Stimulated activated CD4-positive, alpha-beta T cell treated with anti-CD3 and anti-CD28 coated beads, Interleukin-4, amount 100 ng/mL, for 24 hours (primary cell): ENCODE measurements around the gene LGI1.
"Not testable (repeated sequence)": the region's sequence is repeated elsewhere in the genome, so short reads cannot be mapped to it uniquely, and the experiment has no call there.

Experiments
- DNase-seq: peaks from one replicate; pipeline ENCODE4 v3.0.0-alpha.2; 2020

LGI1 gene

DNA sequence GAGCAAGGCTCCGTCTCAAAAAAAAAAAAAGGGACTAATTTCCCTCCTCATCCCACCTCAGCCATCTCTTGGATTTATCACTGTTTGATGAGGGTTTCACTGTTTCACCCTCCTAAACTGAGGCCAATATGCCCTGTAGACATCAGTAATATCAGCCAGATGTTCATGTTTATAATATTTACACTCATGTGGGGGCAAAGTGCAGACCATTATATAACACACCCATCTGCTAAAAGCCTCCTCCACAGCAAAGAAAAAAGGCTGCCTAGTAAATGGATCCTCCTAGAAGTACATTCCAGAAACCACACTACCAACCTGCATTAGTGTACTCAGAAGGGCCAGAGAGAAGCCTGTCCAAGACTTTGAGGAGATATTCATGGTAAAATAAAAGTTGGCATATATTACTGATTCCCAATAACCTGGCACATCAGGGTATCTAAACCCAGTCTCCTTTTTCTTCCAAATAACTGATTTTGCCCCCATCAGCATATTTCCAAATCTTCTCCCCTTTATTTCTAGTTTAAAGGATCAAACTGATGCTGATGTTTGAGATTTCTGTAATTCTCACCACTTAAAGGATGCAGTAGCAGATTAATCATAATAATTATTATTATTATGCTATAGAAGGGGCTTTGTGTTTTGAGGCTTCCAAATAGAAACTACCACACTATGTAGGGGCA, 55.1 kb downstream of the LGI1 start:
- DNase-seq = no peak

DNA sequence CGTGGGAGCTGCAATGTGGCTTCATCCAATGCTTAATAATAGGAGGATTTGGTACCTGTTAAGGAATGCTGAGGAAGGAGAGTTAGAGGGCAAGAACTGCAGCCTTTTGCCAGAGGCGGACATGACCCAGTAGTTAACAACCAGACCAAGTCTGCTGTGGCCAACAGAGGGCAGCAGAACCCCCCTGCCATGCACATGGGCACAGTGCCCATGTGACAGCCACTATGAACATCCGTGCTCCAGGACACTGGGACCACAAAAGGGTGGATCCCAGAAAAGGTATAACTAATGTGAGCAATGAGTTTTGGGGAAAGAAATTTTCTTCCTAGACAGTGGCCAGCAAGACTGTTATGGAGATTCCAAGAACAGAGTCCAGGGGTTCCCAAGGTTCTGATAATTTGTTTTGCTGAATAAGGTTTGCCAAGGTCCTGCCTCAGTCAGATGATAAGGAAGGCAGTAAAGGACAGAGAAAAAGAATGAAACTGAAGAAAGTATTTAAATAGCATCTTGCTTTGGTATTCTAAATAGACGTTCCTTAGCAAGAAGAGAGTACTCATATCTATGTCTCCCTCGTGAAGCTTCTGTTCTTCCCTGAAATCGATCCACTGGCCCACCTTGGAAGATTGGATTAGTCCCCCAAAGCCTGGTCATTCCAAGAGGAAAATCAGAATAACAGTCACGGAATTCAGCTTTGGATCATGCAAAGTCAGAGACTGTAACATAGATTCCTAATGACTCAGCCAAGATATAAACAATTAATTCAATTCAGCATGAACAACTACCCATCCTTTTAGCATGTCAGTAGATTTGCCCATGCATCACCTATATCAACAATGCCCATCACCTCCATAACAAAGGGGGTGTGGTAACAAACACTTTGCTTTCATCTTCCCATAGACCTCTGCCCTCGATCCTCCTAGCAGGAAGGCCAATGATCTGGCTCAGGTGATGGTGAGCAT, 56.0 kb downstream of the LGI1 start:
- peak; percentile 45 for DNase-seq

DNA sequence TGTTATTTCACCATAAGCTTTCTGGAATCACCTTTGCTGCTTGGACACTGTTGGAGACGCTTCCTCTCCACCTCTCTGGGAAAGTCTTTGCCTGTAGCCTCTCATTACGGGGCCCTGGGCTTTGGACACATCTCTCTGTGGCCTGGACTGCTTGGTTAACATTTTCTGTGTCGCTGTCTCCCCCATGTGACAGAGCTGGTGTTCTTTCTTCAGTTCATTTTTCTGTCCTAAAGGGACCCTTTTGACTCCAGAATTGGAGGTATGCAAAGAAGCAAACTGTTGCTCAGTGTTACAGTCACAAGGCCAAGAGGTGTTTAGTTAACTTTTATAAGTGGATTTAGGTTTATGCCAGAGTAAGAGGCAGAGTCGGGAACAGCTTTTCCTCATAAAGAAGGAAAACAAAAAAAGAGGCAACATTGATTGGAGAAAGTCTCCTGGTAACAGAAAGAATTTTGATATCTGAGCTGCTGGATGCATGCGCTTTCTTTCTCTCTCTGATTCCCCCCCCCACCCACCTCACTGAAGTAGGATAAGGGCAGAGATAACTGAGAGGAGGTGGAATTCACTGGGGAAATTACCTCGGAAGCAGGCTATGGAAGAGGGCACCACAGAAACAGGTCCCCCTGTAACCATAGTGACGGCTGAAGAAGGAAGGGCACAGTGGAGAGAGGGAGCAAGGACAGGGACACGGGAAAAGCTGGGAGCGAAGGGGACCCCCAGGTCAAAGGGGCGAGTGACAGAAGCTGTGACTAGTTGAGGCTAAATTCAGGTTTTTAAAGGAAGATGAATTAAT, 57.8 kb downstream of the LGI1 start:
- DNase-seq = no peak

DNA sequence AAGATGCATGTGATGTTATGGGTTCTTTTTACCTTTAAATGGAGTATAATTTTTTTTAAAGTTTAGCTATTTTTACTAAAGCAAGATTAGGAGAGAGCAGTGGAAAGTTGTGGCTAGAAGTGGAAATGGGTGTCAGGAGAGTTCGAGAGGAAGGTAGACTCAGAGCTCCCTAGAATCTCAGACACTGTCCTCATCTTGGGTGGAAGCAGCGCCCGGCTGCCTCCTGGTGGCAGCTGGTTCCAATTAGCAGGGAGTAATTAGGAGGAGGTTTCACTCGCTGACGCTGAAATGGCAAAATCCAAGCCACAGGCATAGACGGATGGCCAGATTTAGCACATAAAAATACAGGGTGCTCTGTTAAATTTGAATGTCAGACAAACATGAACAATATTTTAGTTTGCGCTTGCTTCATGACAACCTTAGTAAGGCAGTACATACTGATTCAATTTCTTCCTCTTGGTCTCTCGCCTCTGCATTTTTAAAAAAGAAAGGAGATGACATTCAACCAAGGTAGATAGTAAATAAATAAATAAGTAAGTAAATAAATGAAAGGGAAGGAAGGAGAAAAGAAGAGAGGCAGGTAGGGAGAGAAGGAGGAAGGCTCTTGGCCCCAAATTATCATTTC, 58.5 kb downstream of the LGI1 start:
- peak; percentile 25 for DNase-seq

DNA sequence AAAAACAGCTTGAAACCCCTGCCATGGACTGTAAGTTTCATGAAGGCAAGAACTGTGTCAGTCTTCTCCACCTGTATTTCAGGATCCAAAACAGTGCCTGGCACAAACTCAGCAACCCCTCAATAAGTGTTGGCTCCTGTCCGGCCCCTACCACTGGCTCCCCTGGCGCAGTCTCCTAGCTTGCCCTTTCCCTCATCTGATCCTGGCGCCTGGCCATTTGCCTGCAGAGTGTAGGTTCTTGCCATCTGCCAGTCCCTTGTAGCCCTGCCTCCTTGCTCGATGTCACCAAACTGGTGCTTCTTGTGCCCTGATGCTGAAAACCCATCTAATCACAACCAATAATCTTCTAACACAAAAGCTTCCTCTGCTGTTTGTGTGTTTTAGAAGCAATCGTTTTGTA, 60.4 kb downstream of the LGI1 start:
- no peak for DNase-seq

DNA sequence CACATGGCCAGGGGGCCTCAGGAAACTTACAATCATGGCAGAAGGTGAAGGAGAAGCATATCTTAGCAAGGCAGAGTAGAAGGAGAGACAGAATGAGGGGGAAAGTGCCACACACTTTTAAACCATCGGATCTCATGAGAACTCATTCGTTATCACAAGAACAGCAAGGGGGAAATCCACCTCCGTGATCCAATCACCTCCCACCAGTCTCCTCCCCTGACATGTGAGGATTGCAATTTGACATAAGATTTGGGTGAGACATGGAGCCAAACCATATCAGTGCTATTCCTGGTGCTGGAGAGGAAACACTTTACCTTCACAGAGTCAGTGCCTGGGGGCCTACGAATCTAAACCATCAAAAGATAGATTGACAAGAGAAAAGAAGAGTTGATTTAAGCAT, 61.8 kb downstream of the LGI1 start:
- DNase-seq = no peak

DNA sequence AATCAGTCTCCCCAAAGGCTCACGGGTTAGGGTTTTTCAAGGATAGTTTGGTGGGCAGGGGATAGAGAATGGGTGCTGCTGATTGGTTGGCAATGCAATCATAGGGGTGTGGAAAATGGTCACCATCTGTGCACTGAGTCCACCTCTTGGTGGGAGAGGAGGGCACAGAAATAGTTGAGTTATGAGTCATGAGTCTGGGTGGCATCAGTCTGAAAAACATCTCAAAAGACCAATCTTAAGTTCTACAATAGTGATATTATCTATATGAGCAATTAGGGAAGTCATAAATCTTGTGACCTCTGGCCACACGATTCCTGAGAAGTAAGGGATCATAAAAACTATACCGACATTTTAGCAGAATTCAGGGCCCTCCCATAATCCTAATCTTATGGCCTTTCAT, 62.7 kb downstream of the LGI1 start:
- no peak for DNase-seq

DNA sequence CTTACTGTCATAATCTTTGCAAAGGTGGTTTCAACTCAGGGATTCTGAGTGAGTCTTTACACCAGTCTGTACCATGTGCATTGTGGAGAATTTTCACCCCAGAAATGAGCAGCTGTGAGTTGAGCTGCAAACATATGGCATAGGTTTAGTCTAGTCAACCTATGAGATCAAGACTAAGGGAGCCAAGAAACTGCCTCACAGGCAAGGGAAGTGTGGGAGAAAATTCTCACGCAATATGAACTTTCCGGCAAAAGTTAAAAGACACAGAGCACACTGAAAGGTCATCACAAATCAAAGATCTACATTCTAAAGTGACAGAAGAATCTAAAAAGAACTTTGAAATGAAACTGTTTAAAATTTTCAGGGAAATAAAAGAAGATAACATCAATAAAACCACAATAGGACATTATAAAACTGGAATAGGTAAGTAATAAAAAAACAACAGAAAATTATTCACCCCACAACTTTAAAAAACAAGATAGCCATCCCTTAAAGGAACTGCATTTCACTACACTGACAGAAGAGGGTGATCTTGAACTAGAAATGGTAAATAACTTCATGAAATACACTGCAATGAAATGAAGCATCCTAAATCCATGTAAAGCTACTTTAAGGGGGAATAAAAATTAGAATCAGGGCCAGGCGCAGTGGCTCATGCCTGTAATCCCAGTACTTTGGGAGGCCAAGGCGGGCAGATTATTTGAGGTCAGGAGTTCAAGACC, 63.5 kb downstream of the LGI1 start:
- DNase-seq = no peak

DNA sequence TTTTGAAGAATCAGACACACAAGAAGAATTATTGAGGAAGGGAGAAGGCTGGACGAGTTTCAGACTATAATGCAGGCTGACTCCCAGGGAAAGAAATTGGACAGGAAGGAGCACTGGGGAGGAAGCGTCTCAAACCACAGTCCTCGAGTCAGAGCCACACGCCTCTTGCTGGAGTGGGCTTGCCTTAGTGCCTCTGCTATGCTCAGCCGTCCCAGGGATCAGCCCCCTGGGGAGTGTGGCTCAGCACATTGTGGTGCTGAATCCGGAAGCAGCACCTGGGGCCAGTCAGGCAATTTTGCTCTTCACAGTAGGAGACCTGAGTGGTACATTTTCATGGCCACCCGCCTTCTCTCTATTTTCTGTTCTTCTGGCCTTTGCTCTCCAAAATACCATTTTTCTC, 68.6 kb downstream of the LGI1 start:
- no peak for DNase-seq

DNA sequence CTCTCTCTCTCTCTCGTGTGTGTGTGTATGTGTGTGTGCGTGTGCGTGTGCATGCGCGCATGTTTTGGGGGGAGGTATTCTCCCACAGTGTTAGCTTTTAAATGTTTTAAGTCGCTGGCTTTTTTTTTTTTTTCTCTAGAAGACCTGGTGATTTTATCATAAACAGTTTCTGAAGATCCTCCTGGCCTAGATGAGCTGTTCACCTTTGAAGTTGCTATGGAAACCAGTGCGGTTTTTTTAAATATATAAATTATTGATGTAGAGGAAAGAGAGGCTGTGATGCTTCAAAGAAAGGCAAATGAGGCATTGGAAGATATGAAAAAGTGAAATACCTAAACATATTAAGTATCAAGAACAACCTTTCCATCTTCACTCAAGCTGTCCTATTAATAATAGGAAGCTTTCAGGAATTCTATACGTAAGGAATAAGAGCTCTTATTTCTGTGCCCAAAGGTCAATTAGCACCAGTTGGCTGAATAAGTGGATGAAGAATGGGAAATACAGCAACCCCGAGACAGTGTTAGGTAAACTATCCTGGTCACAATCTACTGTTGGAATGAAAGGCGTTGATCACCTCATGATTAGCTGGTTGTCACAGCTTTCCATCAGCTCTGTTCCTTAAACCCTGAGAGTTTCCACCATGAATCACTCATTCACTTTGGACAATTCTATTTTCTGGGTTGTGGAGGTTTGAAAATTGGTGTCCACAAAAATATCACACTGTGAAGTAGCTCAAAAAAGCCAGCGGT, 69.5 kb downstream of the LGI1 start:
- no peak for DNase-seq

DNA sequence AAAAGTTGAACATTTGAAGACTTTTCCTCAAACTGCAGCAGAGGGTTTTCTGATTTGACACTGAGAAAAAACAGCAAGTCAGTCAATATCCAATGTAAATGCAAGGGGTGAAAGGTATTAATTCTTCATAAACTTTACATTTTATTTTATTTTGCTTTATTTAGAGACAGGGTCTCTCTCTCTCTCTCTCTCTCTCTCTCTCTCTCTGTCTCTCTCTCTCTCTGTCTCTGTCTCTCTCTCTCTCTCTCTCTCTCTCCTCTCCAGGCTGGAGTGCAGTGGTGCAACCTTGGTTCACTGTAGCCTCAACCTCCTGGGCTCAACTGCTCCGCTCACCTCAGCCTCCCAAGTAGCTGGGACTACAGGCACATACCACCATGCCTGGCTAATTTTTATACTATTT, 73.3 kb downstream of the LGI1 start:
- DNase-seq = not testable (repeated sequence)

DNA sequence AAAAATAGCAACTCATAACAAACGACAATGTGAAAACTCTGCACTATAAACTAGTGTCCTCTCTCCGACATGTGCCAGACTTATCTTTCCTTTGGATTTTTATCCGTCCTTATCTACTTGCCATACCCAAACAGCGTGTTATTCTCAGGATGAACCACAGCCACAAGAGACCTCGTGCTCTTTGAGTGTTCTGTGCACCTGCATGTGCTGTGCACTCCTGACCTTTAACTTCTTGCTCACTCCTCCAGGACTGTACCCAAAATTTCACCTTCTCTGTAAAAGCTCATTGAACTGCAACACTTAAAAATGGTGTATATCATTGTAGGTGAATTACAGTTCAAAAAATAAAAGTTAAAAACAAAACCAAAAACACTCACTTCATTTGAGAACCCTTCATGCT, 78.0 kb downstream of the LGI1 start:
- DNase-seq = no peak

DNA sequence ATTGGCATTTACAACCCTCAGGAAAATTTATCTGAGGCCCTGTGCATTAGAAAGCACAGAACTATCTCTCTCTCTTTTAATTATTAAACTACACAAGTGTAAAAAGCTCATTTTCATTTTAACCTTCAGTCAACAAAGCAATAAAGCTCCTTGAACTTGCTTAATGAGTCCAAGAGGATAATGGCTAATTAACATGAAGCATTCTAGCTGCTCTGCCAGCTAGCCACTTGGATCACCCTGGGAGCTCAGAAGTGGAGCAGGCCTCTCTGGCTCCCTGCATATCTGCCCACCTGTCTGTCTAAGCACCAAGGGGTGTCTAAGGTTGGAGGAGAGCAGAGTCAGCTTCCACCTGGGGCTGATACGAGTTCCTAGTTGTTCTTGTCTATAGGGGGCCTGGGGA, 80.1 kb downstream of the LGI1 start:
- DNase-seq = no peak

DNA sequence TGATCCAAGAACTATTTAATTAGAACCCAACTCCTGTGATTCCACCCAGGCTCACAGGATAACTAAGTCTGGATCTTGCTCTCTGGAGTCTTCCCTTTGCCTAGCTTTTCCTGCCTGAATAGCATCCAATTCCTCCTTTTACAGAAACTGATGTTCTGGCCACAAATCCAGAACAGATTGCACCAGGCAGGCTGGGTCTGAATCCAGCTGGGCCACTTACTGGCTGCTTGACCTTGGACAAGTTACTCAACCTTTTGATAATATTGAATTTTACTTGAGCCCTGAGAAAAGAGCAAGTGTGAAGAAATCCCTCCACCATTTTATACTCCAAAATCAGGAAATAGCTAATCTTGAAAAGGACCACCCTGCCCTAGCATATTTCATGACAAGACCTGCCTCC, 80.5 kb downstream of the LGI1 start:
- no peak for DNase-seq

DNA sequence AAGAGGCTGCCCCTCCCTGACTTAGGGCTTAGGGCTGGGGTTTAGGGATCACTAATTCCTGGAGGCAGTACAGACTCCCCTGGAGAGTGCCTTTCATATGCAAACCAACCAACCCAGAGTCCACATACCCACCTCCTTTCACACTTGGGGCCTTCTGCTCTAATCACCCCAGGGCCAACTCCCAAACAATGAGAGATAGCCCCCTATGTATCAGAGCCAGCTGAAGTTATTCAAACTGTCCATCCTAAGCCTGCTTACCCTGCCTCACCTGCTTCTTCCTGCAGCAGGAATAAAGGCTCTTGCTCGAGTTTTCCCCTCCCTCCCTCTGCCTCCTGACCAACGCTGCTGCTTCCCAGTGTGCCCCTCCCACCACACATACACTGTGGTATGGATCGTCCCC, 84.2 kb downstream of the LGI1 start:
- no peak for DNase-seq

DNA sequence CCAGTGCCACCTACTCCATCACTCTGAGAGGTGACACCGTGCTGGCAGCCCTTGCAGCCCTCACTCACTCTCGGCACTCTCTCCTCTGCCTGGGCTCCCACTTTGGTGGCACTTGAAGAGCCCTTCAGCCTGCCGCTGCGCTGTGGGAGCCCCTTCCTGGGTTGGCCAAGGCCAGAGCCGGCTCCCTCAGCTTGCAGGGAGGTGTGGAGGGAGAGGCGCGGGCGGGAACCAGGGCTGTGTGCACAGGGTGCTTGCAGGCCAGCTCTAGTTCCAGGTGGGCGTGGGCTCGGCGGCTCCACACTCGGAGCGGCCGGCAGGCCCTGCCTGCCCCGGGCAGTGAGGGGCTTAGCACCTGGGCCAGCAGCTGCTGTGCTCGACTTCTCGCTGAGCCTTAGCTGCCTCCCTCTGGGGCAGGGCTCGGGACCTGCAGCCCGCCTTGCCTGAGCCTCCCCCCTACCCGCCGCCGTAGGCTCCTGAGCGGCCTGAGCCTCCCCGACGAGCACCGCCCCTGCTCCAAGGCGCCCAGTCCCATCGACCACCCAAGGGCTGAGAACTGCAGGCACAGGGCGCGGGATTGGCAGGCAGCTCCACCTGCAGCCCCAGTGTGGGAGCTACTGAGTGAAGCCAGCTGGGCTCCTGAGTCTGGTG, 87.4 kb downstream of the LGI1 start:
- DNase-seq = no peak
